Dendritic cell treated with granulocyte-macrophage colony-stimulating factor and Interleukin-4, amounts not matched to agents 40 ng/mL and 50 ng/mL, for 4 days (primary cell): ENCODE measurements around the gene SYT1.

ENCODE experiments used
- H3K27ac Mint-ChIP-seq: one replicate; pipeline ENCODE4 v1.8.0; 2022; ENCODE audit warnings: mild to moderate bottlenecking, mixed read lengths
- H3K27me3 Mint-ChIP-seq: one replicate; pipeline ENCODE4 v1.8.0; 2022; ENCODE audit warnings: mild to moderate bottlenecking, mixed read lengths
- H3K36me3 Mint-ChIP-seq: one replicate; pipeline ENCODE4 v1.8.0; 2022; ENCODE audit warnings: low read depth, mixed read lengths
- H3K4me1 Mint-ChIP-seq: one replicate; pipeline ENCODE4 v1.8.0; 2022; ENCODE audit warnings: low read depth, mixed read lengths
- H3K4me3 Mint-ChIP-seq: one replicate; pipeline ENCODE4 v1.8.0; 2022; ENCODE audit warnings: mild to moderate bottlenecking, moderate library complexity, mixed read lengths
- H3K9me3 Mint-ChIP-seq: one replicate; pipeline ENCODE4 v1.8.0; 2022; ENCODE audit warnings: mixed read lengths
- intact Hi-C: fragments of 100-400 bp; cut with micrococcal nuclease; formaldehyde crosslinking; loops from one replicate; pipeline ENCODE4 v1.15.0; 2022

SYT1 gene

GRCh38 chr12:78878459-78878858, 13.9 kb downstream of the SYT1 start:
- Mint-ChIP-seq H3K4me1 (no peaks in the 10 kb centered on the region), H3K36me3 (no peaks in the 10 kb centered on the region), H3K27ac (no peak overlapping the region), H3K4me3 (no peak overlapping the region), H3K27me3 (no peaks in the 10 kb centered on the region), H3K9me3 (no peaks in the 10 kb centered on the region)
- intact Hi-C loops, result no loop called here

GRCh38 chr12:78878866-78879265, 14.3 kb downstream of the SYT1 start:
- Mint-ChIP-seq H3K27me3 (no peaks in the 10 kb centered on the region), H3K4me1 (no peaks in the 10 kb centered on the region), H3K36me3 (no peaks in the 10 kb centered on the region), H3K27ac (no peak overlapping the region), H3K4me3 (no peak overlapping the region), H3K9me3 (no peaks in the 10 kb centered on the region)
- intact Hi-C loops, result no loop called here

- H3K4me3 Mint-ChIP-seq, result no peak overlapping the region
- no peaks in the 10 kb centered on the region for H3K27me3 Mint-ChIP-seq
- intact Hi-C loops, result no loop called here
- H3K27ac Mint-ChIP-seq, result no peak overlapping the region
- H3K4me1 Mint-ChIP-seq, result no peaks in the 10 kb centered on the region
- no peaks in the 10 kb centered on the region for H3K36me3 Mint-ChIP-seq
- H3K9me3 Mint-ChIP-seq, result no peaks in the 10 kb centered on the region
These were observed 15.5 kb downstream of the SYT1 start for GRCh38 chr12:78880078-78880477.

GRCh38 chr12:78881685-78882084, 17.1 kb downstream of the SYT1 start:
- no peaks in the 10 kb centered on the region for H3K27me3 Mint-ChIP-seq
- intact Hi-C loops, result no loop called here
- H3K4me1 Mint-ChIP-seq, result no peaks in the 10 kb centered on the region
- H3K9me3 Mint-ChIP-seq, result no peaks in the 10 kb centered on the region
- H3K27ac Mint-ChIP-seq, result no peak overlapping the region
- no peak overlapping the region for H3K4me3 Mint-ChIP-seq
- H3K36me3 Mint-ChIP-seq, result no peaks in the 10 kb centered on the region

- Mint-ChIP-seq H3K9me3 (no peaks in the 10 kb centered on the region), H3K4me3 (no peak overlapping the region), H3K4me1 (no peaks in the 10 kb centered on the region), H3K36me3 (no peaks in the 10 kb centered on the region), H3K27me3 (no peaks in the 10 kb centered on the region), H3K27ac (no peak overlapping the region)
- intact Hi-C loops, result no loop called here
These were observed 20.9 kb downstream of the SYT1 start for GRCh38 chr12:78885466-78885865.

GRCh38 chr12:78886719-78887407, 22.3 kb downstream of the SYT1 start:
- no peaks in the 10 kb centered on the region for H3K4me1 Mint-ChIP-seq
- H3K27me3 Mint-ChIP-seq, result no peaks in the 10 kb centered on the region
- H3K36me3 Mint-ChIP-seq, result no peaks in the 10 kb centered on the region
- no peak overlapping the region for H3K27ac Mint-ChIP-seq
- intact Hi-C loops, result no loop called here
- H3K4me3 Mint-ChIP-seq, result no peak overlapping the region
- no peaks in the 10 kb centered on the region for H3K9me3 Mint-ChIP-seq

- intact Hi-C loops, result no loop called here
- no peaks in the 10 kb centered on the region for H3K27me3 Mint-ChIP-seq
- H3K9me3 Mint-ChIP-seq, result no peaks in the 10 kb centered on the region
- no peaks in the 10 kb centered on the region for H3K4me1 Mint-ChIP-seq
- H3K36me3 Mint-ChIP-seq, result no peaks in the 10 kb centered on the region
- no peak overlapping the region for H3K27ac Mint-ChIP-seq
- no peak overlapping the region for H3K4me3 Mint-ChIP-seq
These were observed 22.9 kb downstream of the SYT1 start for GRCh38 chr12:78887444-78887843.

GRCh38 chr12:78888568-78888967, 24.0 kb downstream of the SYT1 start:
- Mint-ChIP-seq H3K27ac (no peak overlapping the region), H3K9me3 (no peaks in the 10 kb centered on the region), H3K4me1 (no peaks in the 10 kb centered on the region), H3K36me3 (no peaks in the 10 kb centered on the region), H3K27me3 (no peaks in the 10 kb centered on the region), H3K4me3 (no peak overlapping the region)
- intact Hi-C loops, result no loop called here

GRCh38 chr12:78891646-78892353, 27.2 kb downstream of the SYT1 start:
- Mint-ChIP-seq H3K9me3 (no peaks in the 10 kb centered on the region), H3K36me3 (no peaks in the 10 kb centered on the region), H3K27me3 (no peaks in the 10 kb centered on the region), H3K4me1 (no peaks in the 10 kb centered on the region), H3K4me3 (no peak overlapping the region), H3K27ac (no peak overlapping the region)
- intact Hi-C loops, result no loop called here

- no peak overlapping the region for H3K27ac Mint-ChIP-seq
- intact Hi-C loops, result no loop called here
- H3K36me3 Mint-ChIP-seq, result no peaks in the 10 kb centered on the region
- H3K4me1 Mint-ChIP-seq, result no peaks in the 10 kb centered on the region
- no peaks in the 10 kb centered on the region for H3K9me3 Mint-ChIP-seq
- no peak overlapping the region for H3K4me3 Mint-ChIP-seq
- no peaks in the 10 kb centered on the region for H3K27me3 Mint-ChIP-seq
These were observed 33.8 kb downstream of the SYT1 start for GRCh38 chr12:78898416-78898815.

- no peaks in the 10 kb centered on the region for H3K27me3 Mint-ChIP-seq
- H3K4me1 Mint-ChIP-seq, result no peaks in the 10 kb centered on the region
- H3K9me3 Mint-ChIP-seq, result no peaks in the 10 kb centered on the region
- H3K36me3 Mint-ChIP-seq, result no peaks in the 10 kb centered on the region
- intact Hi-C loops, result no loop called here
- H3K27ac Mint-ChIP-seq, result no peak overlapping the region
- no peak overlapping the region for H3K4me3 Mint-ChIP-seq
These were observed 50.3 kb downstream of the SYT1 start for GRCh38 chr12:78914859-78915331.

- H3K27me3 Mint-ChIP-seq, result no peaks in the 10 kb centered on the region
These were observed 52.4 kb downstream of the SYT1 start for GRCh38 chr12:78916845-78917480.

GRCh38 chr12:78917513-78917912, 52.9 kb downstream of the SYT1 start:
- no peaks in the 10 kb centered on the region for H3K9me3 Mint-ChIP-seq
- no peaks in the 10 kb centered on the region for H3K4me1 Mint-ChIP-seq
- no peaks in the 10 kb centered on the region for H3K27me3 Mint-ChIP-seq
- H3K4me3 Mint-ChIP-seq, result no peak overlapping the region
- H3K27ac Mint-ChIP-seq, result no peak overlapping the region
- no peaks in the 10 kb centered on the region for H3K36me3 Mint-ChIP-seq
- intact Hi-C loops, result no loop called here

More at GRCh38 chr12:78916845-78917480, 52.4 kb downstream of the SYT1 start:
- intact Hi-C loops, result no loop called here
- Mint-ChIP-seq H3K4me1 (no peaks in the 10 kb centered on the region), H3K4me3 (no peak overlapping the region), H3K36me3 (no peaks in the 10 kb centered on the region), H3K27ac (no peak overlapping the region), H3K9me3 (no peaks in the 10 kb centered on the region)

- Mint-ChIP-seq H3K9me3 (no peaks in the 10 kb centered on the region), H3K4me1 (no peaks in the 10 kb centered on the region), H3K27ac (no peak overlapping the region), H3K36me3 (no peaks in the 10 kb centered on the region), H3K4me3 (no peak overlapping the region), H3K27me3 (no peaks in the 10 kb centered on the region)
- intact Hi-C loops, result no loop called here
These were observed 53.7 kb downstream of the SYT1 start for GRCh38 chr12:78918268-78918667.
